Glutamatergic neuron (in vitro differentiated cells): Measurements from ENCODE around the gene GRHL3. TPM values are rescaled to one million over a fixed set of nuclear protein-coding genes. Genes with fewer than 3 reads are reported as not detected.

Experiments
- DNase-seq: peaks from one replicate; pipeline ENCODE4 v3.0.0; 2022
- H3K27ac Mint-ChIP-seq: one replicate; pipeline ENCODE4 v1.8.0; 2020; ENCODE audit warnings: mild to moderate bottlenecking, mixed read lengths, inconsistent platforms; ENCODE audit not compliant: unreplicated experiment
- H3K27me3 Mint-ChIP-seq: one replicate; pipeline ENCODE4 v1.8.0; 2020; ENCODE audit warnings: mild to moderate bottlenecking, moderate library complexity, mixed read lengths, inconsistent platforms; ENCODE audit not compliant: unreplicated experiment
- H3K36me3 Mint-ChIP-seq: one replicate; pipeline ENCODE4 v1.8.0; 2020; ENCODE audit warnings: mild to moderate bottlenecking, mixed read lengths, inconsistent platforms; ENCODE audit not compliant: unreplicated experiment
- H3K4me1 Mint-ChIP-seq: one replicate; pipeline ENCODE4 v1.8.0; 2020; ENCODE audit warnings: mild to moderate bottlenecking, low read depth, mixed read lengths, inconsistent platforms; ENCODE audit not compliant: unreplicated experiment
- H3K4me3 Mint-ChIP-seq: one replicate; pipeline ENCODE4 v1.8.0; 2020; ENCODE audit warnings: mild to moderate bottlenecking, mixed read lengths, inconsistent platforms; ENCODE audit not compliant: unreplicated experiment
- H3K9me3 Mint-ChIP-seq: one replicate; pipeline ENCODE4 v1.8.0; 2020; ENCODE audit warnings: mild to moderate bottlenecking, moderate library complexity, mixed read lengths, inconsistent platforms; ENCODE audit not compliant: unreplicated experiment
- total RNA-seq: library from RNA; stranded (reverse); fragmentation: NEBNext Ultra II Directional; extraction: Animal tissue kit (Norgen Biotek cat#: 25700); gene quantifications from one replicate; pipeline ENCODE4 v1.2.1, GENCODE V29; 2021; ENCODE audit not compliant: unreplicated experiment
- TF ChIP-seq, protein P1 (sequence below): fragments of 200-600 bp; sonication (generic); IDR thresholded peaks from one replicate; pipeline ENCODE4 v1.5.0; 2021; ENCODE audit not compliant: partially characterized antibody, unreplicated experiment

Gene GRHL3
- total RNA-seq, 1 donor from 2014 or later = 0.37 TPM

GRCh38 chr1:24277420-24278169, 41.6 kb upstream of the GRHL3 start:
- Mint-ChIP-seq H3K9me3 (peaks cover 3% of the 10 kb centered on the region), H3K27ac (no peak overlapping the region), H3K27me3 (peaks cover 3% of the 10 kb centered on the region), H3K4me3 (no peak overlapping the region), H3K4me1 (peaks cover 1% of the 10 kb centered on the region), H3K36me3 (peaks cover 7% of the 10 kb centered on the region)
- TF ChIP-seq, protein P1, sequence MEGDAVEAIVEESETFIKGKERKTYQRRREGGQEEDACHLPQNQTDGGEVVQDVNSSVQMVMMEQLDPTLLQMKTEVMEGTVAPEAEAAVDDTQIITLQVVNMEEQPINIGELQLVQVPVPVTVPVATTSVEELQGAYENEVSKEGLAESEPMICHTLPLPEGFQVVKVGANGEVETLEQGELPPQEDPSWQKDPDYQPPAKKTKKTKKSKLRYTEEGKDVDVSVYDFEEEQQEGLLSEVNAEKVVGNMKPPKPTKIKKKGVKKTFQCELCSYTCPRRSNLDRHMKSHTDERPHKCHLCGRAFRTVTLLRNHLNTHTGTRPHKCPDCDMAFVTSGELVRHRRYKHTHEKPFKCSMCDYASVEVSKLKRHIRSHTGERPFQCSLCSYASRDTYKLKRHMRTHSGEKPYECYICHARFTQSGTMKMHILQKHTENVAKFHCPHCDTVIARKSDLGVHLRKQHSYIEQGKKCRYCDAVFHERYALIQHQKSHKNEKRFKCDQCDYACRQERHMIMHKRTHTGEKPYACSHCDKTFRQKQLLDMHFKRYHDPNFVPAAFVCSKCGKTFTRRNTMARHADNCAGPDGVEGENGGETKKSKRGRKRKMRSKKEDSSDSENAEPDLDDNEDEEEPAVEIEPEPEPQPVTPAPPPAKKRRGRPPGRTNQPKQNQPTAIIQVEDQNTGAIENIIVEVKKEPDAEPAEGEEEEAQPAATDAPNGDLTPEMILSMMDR = no peak
- DNase-seq = no peak

DNA sequence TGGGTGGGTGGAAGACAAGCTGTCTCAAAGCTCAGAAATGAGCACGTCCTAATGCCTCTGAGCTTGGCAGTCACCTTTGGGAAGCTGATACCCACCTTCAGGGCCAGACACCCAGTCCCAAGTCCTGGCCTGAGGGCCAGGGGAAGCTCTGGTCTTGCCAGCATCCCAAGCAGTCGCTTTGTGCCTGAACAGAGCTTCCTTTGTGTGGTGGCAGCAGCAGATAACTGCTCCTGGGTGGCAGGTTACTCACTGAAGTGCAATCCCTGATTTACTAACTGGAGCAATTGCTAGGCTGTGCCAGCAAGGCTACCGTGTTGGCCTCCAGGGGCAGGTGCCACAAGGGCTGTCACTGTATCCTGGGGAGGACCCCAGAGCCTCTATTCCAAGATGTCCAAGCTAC, 40.4 kb upstream of the GRHL3 start:
- Mint-ChIP-seq H3K4me1 (peaks cover 1% of the 10 kb centered on the region), H3K9me3 (peaks cover 2% of the 10 kb centered on the region), H3K36me3 (no peaks in the 10 kb centered on the region), H3K27ac (no peak overlapping the region), H3K27me3 (no peaks in the 10 kb centered on the region), H3K4me3 (no peak overlapping the region)
- DNase-seq = no peak
- TF ChIP-seq, protein P1 = no peak

DNA sequence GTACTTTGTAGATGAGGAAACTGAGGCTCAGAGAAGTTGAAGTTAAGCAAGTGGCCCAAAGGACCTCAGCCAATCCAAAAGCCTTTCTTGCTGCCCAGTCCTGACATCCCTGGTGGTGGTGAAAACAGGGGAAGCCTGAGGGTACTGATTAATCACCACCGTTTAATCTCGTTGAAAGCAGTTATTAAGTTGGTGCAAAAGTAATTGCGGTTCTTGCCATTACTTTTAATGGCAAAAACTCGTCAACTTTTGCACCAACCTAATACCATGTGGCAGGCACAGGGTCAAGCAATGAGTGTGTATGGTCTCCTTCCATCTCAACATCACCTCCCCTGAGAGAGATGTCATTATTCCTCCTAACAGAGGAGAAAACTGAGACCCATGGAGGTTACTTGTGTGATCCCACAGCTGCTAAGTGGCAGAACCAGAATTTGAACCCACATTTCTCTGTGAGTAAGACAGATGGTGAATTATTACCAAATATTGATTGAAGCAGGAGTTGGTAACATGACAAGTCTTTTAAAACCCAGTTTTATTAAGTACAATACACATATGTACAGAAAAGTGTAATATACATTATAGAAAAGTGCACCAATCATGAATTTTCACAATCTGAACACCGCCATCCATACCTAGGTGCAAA, 39.4 kb upstream of the GRHL3 start:
- Mint-ChIP-seq H3K27ac (no peak overlapping the region), H3K4me3 (no peak overlapping the region), H3K27me3 (no peaks in the 10 kb centered on the region), H3K36me3 (no peaks in the 10 kb centered on the region), H3K4me1 (peaks cover 1% of the 10 kb centered on the region), H3K9me3 (no peaks in the 10 kb centered on the region)
- TF ChIP-seq, protein P1 = no peak
- no peak for DNase-seq

- no peaks in the 10 kb centered on the region for H3K27me3 Mint-ChIP-seq
- H3K4me1 Mint-ChIP-seq = peaks cover 1% of the 10 kb centered on the region
- TF ChIP-seq, protein P1 = no peak
- H3K27ac Mint-ChIP-seq = no peak overlapping the region
- no peak for DNase-seq
- no peaks in the 10 kb centered on the region for H3K36me3 Mint-ChIP-seq
- no peak overlapping the region for H3K4me3 Mint-ChIP-seq
- no peaks in the 10 kb centered on the region for H3K9me3 Mint-ChIP-seq
These were observed 37.6 kb upstream of the GRHL3 start for GRCh38 chr1:24281591-24281990.

- Mint-ChIP-seq H3K4me1 (peaks cover 1% of the 10 kb centered on the region), H3K36me3 (no peaks in the 10 kb centered on the region), H3K4me3 (no peak overlapping the region), H3K27me3 (no peaks in the 10 kb centered on the region), H3K27ac (no peak overlapping the region), H3K9me3 (no peaks in the 10 kb centered on the region)
- DNase-seq = no peak
- TF ChIP-seq, protein P1 = no peak
These were observed 36.7 kb upstream of the GRHL3 start for GRCh38 chr1:24282491-24282890.
